ENCODE data around the gene MORN3. TPM values are rescaled to one million over a fixed set of nuclear protein-coding genes. Genes with fewer than 3 reads are reported as not detected.

The MORN3 gene
- total and polyA plus RNA-seq, 9 of the 15 experiments (the other 6 are each of a cell fraction or from before 2014, with no cell fraction given): 0.09 to 0.27 (median 0.20) TPM

DNA sequence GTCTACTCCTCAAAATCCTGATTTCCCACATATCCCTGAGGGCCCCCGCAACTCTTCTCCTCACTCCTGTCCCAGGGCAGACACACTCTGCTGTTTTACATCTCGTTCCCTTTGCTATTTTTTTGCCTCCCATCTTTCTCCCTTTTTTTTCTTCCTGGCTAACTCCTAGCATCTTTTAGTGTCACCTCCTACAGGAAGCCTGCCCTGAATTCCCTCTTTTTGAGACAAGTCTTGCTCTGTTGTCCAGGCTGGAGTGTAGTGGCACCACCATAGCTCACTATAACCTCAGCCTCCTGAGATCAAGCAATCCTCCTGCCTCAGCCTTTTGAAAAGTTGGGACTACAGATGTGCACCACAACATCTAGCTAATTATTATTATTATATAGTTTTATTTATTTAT, 13.3 kb downstream of the MORN3 start (continued):
- TF ChIP-seq, protein P1, sequence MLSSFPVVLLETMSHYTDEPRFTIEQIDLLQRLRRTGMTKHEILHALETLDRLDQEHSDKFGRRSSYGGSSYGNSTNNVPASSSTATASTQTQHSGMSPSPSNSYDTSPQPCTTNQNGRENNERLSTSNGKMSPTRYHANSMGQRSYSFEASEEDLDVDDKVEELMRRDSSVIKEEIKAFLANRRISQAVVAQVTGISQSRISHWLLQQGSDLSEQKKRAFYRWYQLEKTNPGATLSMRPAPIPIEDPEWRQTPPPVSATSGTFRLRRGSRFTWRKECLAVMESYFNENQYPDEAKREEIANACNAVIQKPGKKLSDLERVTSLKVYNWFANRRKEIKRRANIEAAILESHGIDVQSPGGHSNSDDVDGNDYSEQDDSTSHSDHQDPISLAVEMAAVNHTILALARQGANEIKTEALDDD (IDR thresholded peaks at IDR 0.05): no peak
- no peak for TF ChIP-seq BCL6 (CRISPR knock-in tag; IDR thresholded peaks at IDR 0.05)
- no peak for TF ChIP-seq POLR3G (IDR thresholded peaks at IDR 0.05; ENCODE audit: extremely low read depth, insufficient read length, insufficient replicate concordance)
- TF ChIP-seq ZFP36 (IDR thresholded peaks at IDR 0.05; ENCODE audit: low read depth, low read length, partially characterized antibody): peak; percentile 88
- no peak for TF ChIP-seq BRD4 (IDR thresholded peaks at IDR 0.05)
- TF ChIP-seq BCOR (IDR thresholded peaks at IDR 0.05): peak; percentile 64
- TF ChIP-seq ZNF717 (CRISPR knock-in tag; IDR thresholded peaks at IDR 0.05): no peak
- TF ChIP-seq UBTF (IDR thresholded peaks at IDR 0.05; ENCODE audit: borderline replicate concordance in 1 of 2, low read depth in 2 of 2, low read length in 2 of 2): no peak

- H3K4me3 ChIP-seq: no peak overlapping the region
- H3K36me3 ChIP-seq (ENCODE audit: control insufficient read depth, insufficient read depth, low read length): no peaks in the 10 kb centered on the region
- H3K79me2 ChIP-seq (ENCODE audit: control insufficient read depth, insufficient read depth, low read length): no peaks in the 10 kb centered on the region
- H3K4me1 ChIP-seq (replicated peaks in 1 of 2; ENCODE audit: control insufficient read depth in 2 of 2, insufficient read depth in 2 of 2, low read length in 2 of 2): peaks cover 35 to 41% of the 10 kb centered on the region in 2 experiments
- peak overlapping the region; percentile 63 for H3K4me2 ChIP-seq (ENCODE audit: insufficient read depth, low read length)
- no TSS peak for BruUV-seq (replicated peaks)
- DNase-seq (ENCODE audit: extremely low read depth in 1 of 4, low spot score in 3 of 4) (peak; percentile 79 to 94 (median 88)), ATAC-seq (peak; percentile 71), FAIRE-seq (peak; percentile 37)
- in situ Hi-C loops (cut with MboI): no loop called here
- CTCF ChIA-PET (ENCODE audit: low intra/inter-chr PET ratio): no interaction called here
- H3K27me3 ChIP-seq (ENCODE audit: control insufficient read depth in 2 of 2, insufficient read depth in 2 of 2, low read length in 2 of 2): no peaks in the 10 kb centered on the region
- peaks cover 2% of the 10 kb centered on the region for H3K9me1 ChIP-seq (ENCODE audit: control insufficient read depth, insufficient read depth, low read length)
- intact Hi-C loops (cut with micrococcal nuclease): no loop called here
- H3K27ac ChIP-seq (ENCODE audit: extremely low read depth, low read depth, low read length): peak overlapping the region; percentile 54; the same call in 2 of the 3 replicates
- no peaks in the 10 kb centered on the region; the same call in 1 of the 2 replicates for H3K9me3 ChIP-seq (replicated peaks; ENCODE audit: control insufficient read depth, insufficient read depth, low read depth, low read length)
- POLR2A ChIA-PET: interaction anchor here (1.7 kb wide), 1 partner anchor 13 kb away, joined by 9 read pairs; no protein-coding TSS in a partner anchor
- WGBS (ENCODE audit: insufficient coverage, low coverage, missing lambda C conversion rate): 24% methylated on average over 7 of the region's 18 CpGs
- H3K9ac ChIP-seq (ENCODE audit: insufficient read depth in 1 of 2, low read depth in 2 of 2, low read length in 2 of 2): no peak overlapping the region
- H2AFZ ChIP-seq (ENCODE audit: low read depth, low read length): peak overlapping the region; percentile 82
- no peaks in the 10 kb centered on the region for H4K20me1 ChIP-seq (replicated peaks; ENCODE audit: control insufficient read depth, insufficient read depth, low read length)
- TF ChIP-seq MXD1 (CRISPR knock-in tag; IDR thresholded peaks at IDR 0.05; ENCODE audit: borderline replicate concordance, poor library complexity, severe bottlenecking) (no peak), ZNF764 (CRISPR knock-in tag; IDR thresholded peaks at IDR 0.05; ENCODE audit: low read depth) (no peak), CBX1 (IDR thresholded peaks at IDR 0.05; ENCODE audit: low read depth) (0 out of 2 replicates have a peak, but pooled peaks have one; percentile 48), TEAD4 (IDR thresholded peaks at IDR 0.05; ENCODE audit: low read length) (0 out of 2 replicates have a peak, but pooled peaks have one; percentile 23), TEAD4 (CRISPR knock-in tag; IDR thresholded peaks at IDR 0.05; ENCODE audit: borderline replicate concordance) (no peak), ZNF3 (CRISPR knock-in tag; IDR thresholded peaks at IDR 0.05) (no peak), MAZ (CRISPR knock-in tag; conservative IDR thresholded peaks at IDR 0.05 in 1 of 2, IDR thresholded peaks at IDR 0.05 in 1 of 2) (peak in 1 of 2 experiments; percentile 34; a peak in 1 of 4 replicates), ZFP1 (CRISPR knock-in tag; IDR thresholded peaks at IDR 0.05) (no peak), HMG20B (CRISPR knock-in tag; IDR thresholded peaks at IDR 0.05) (no peak)
- TF ChIP-seq, protein P2, sequence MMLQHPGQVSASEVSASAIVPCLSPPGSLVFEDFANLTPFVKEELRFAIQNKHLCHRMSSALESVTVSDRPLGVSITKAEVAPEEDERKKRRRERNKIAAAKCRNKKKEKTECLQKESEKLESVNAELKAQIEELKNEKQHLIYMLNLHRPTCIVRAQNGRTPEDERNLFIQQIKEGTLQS (IDR thresholded peaks at IDR 0.05): no peak
- TF ChIP-seq, protein P2 (CRISPR knock-in tag; conservative IDR thresholded peaks at IDR 0.05): no peak
Observed at GRCh38 chr12:121653999-121654398, 15.5 kb downstream of the MORN3 start.
